ENCODE measurements around the gene DPM2.

DPM2 gene

GRCh38 chr9:127887792-127888191 is 49.9 kb downstream of the DPM2 start:
- peak; percentile 64 to 72 for DNase-seq
- no peak for TF ChIP-seq GATA1 (IDR thresholded peaks at IDR 0.05; ENCODE audit: low read depth, low read length)
- TF ChIP-seq POLR2A (IDR thresholded peaks at IDR 0.05; ENCODE audit: low read length): no peak

- TF ChIP-seq POLR2A (IDR thresholded peaks at IDR 0.05; ENCODE audit: low read length): no peak
- TF ChIP-seq GATA1 (IDR thresholded peaks at IDR 0.05; ENCODE audit: low read depth, low read length): no peak
- DNase-seq: peak; percentile 45 to 61
Measured at GRCh38 chr9:127886401-127886972, 51.2 kb downstream of the DPM2 start.

GRCh38 chr9:127885508-127886281 is 52.0 kb downstream of the DPM2 start:
- TF ChIP-seq POLR2A (IDR thresholded peaks at IDR 0.05; ENCODE audit: low read length) (no peak), GATA1 (IDR thresholded peaks at IDR 0.05; ENCODE audit: low read depth, low read length) (no peak)
- DNase-seq: no peak
